Spleen (tissue), 11 donors: ENCODE results near the gene KSR1. TPM values are rescaled to one million over a fixed set of nuclear protein-coding genes. Genes with fewer than 3 reads are reported as not detected.

Experiments
- DNase-seq: peaks from one replicate; pipeline ENCODE4 v3.0.0-alpha.2; 2020
- H3K27ac ChIP-seq, 8 donors: fragments of 200-600 bp; sonication (generic) in 7 of 8; 1 replicate in 4 of 8; 2 replicates in 4 of 8; pipeline versions ENCODE4 v1.5.0 to v1.8.0; 2016 to 2021; ENCODE audit warnings: inconsistent platforms in 4 of 8, mild to moderate bottlenecking in 4 of 8, moderate library complexity in 1 of 8
- H3K27me3 ChIP-seq, 7 donors: fragments of 200-600 bp; sonication (generic) in 6 of 7; replicated peaks in 1 of 7; 1 replicate in 4 of 7; 2 replicates in 3 of 7; pipeline versions ENCODE4 v1.5.0 to v1.8.0; 2016 to 2021; ENCODE audit warnings: inconsistent platforms in 3 of 7, mild to moderate bottlenecking in 1 of 7
- H3K36me3 ChIP-seq, 6 donors: fragments of 200-600 bp; sonication (generic) in 5 of 6; 1 replicate in 4 of 6; 2 replicates in 2 of 6; pipeline versions ENCODE4 v1.5.0 to v1.8.0; 2016 to 2021; ENCODE audit warnings: inconsistent platforms in 2 of 6
- H3K4me1 ChIP-seq, 6 donors: fragments of 200-600 bp; sonication (generic) in 5 of 6; 1 replicate in 3 of 6; 2 replicates in 3 of 6; pipeline versions ENCODE4 v1.5.0 to v1.8.0; 2016 to 2021; ENCODE audit warnings: inconsistent platforms in 3 of 6
- H3K4me3 ChIP-seq, 8 donors: fragments of 200-600 bp; sonication (generic) in 7 of 8; 1 replicate in 4 of 8; 2 replicates in 4 of 8; pipeline versions ENCODE4 v1.5.0 to v1.8.0; 2016 to 2021; ENCODE audit warnings: inconsistent platforms in 4 of 8, mild to moderate bottlenecking in 4 of 8, moderate library complexity in 2 of 8
- H3K9me3 ChIP-seq, 8 donors: fragments of 200-600 bp; sonication (generic) in 7 of 8; 1 replicate in 4 of 8; 2 replicates in 4 of 8; pipeline versions ENCODE4 v1.5.0 to v1.8.0; 2016 to 2021; ENCODE audit warnings: inconsistent platforms in 4 of 8
- POLR2A ChIP-seq, 3 donors: fragments of 450-650 bp; IDR thresholded peaks; one replicate each; pipeline ENCODE4 v1.5.1; 2017; ENCODE audit warnings: antibody characterized with exemption in 3 of 3, mild to moderate bottlenecking in 1 of 3
- POLR2AphosphoS5 ChIP-seq, 3 donors: sonication (generic); formaldehyde crosslinking; IDR thresholded peaks; one replicate each; pipeline ENCODE4 v1.5.1; 2017; ENCODE audit warnings: antibody characterized with exemption in 3 of 3
- WGBS, 5 donors: extraction: QIAGEN DNeasy Blood & Tissue Kit in 3 of 5; methylation state at CpG; one replicate each; pipeline versions ENCODE4 v1.1.5 to v1.1.7; 2013 to 2018; 5-methylcytosine and 5-hydroxymethylcytosine counted together
- intact Hi-C: fragments of 100-400 bp; cut with DNase I; formaldehyde crosslinking; loops from one replicate; pipeline ENCODE4 v1.15.0; 2023; ENCODE audit warnings: low total_unique reads
- polyA plus RNA-seq, 3 donors: library from polyadenylated mRNA; stranded (reverse); fragments of 200-250 nt; gene quantifications; one replicate each; pipeline ENCODE4 v1.2.1, GENCODE V29; 2013
- total RNA-seq, 7 donors: library from RNA; depleted of rRNA in 3 of 7; stranded (reverse); fragments of >200 nt in 3 of 7; fragmentation: NEBNext Ultra II Directional in 4 of 7; extraction: Animal tissue kit (Norgen Biotek cat#: 25700) in 4 of 7; gene quantifications; one replicate each; pipeline versions ENCODE4 v1.1.0 to v1.2.1, GENCODE V29; 2016 to 2021
- TF ChIP-seq, protein P1 (sequence below), 11 experiments: fragments of 200-600 bp in 7 of 11; fragments of 450-650 bp in 4 of 11; sonication (generic) in 4 of 11; IDR thresholded peaks in 8 of 11; conservative IDR thresholded peaks in 3 of 11; 1 replicate in 7 of 11; 2 replicates in 4 of 11; pipeline versions ENCODE4 v1.4.0 to v1.8.0; 2016 to 2021; ENCODE audit warnings: antibody characterized with exemption in 11 of 11, inconsistent platforms in 4 of 11, mild to moderate bottlenecking in 1 of 11
- donor health status: healthy with polysubstance abuse.
- donor health status: DM: no; HTN: no; CAD: no; lungs with moderate emphysema.
- donor health status: DM: no; HTN: no; CAD: no.
- donor health status: Bipolar disorder and iron deficiency.
- donor health status: healthy.
- donor health status: DM: no; HTN: no; CAD: no.
- donor health status: DM: yes; HTN: yes; CAD: no.

KSR1 gene
- total and polyA plus RNA-seq, 10 donors, result 6.4 to 100 (median 46.0) TPM

GRCh38 chr17:27622986-27623385 lies 166.7 kb downstream of the KSR1 start:
- TF ChIP-seq POLR2AphosphoS5 (IDR thresholded peaks at IDR 0.05) (no peak), POLR2A (IDR thresholded peaks at IDR 0.05) (no peak)
- TF ChIP-seq, protein P1, sequence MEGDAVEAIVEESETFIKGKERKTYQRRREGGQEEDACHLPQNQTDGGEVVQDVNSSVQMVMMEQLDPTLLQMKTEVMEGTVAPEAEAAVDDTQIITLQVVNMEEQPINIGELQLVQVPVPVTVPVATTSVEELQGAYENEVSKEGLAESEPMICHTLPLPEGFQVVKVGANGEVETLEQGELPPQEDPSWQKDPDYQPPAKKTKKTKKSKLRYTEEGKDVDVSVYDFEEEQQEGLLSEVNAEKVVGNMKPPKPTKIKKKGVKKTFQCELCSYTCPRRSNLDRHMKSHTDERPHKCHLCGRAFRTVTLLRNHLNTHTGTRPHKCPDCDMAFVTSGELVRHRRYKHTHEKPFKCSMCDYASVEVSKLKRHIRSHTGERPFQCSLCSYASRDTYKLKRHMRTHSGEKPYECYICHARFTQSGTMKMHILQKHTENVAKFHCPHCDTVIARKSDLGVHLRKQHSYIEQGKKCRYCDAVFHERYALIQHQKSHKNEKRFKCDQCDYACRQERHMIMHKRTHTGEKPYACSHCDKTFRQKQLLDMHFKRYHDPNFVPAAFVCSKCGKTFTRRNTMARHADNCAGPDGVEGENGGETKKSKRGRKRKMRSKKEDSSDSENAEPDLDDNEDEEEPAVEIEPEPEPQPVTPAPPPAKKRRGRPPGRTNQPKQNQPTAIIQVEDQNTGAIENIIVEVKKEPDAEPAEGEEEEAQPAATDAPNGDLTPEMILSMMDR (IDR thresholded peaks at IDR 0.05 in 8 of 11, conservative IDR thresholded peaks at IDR 0.05 in 3 of 11), result no peak
- Histone ChIP-seq H3K36me3 (peaks cover 0 to 92% (median 64%) of the 10 kb centered on the region in 6 donors), H3K27ac (no peak overlapping the region), H3K4me1 (peaks cover 0 to 33% (median 0%) of the 10 kb centered on the region in 6 donors), H3K9me3 (no peaks in the 10 kb centered on the region), H3K4me3 (no peak overlapping the region), H3K27me3 (no peaks in the 10 kb centered on the region)
- DNase-seq, result peak; percentile 6
- intact Hi-C loops, result no loop called here
- 93 to 99% (median 95%) methylated on average over 3 to 4 of the region's 4 CpGs for WGBS, 5 donors

- H3K4me3 ChIP-seq, result no peak overlapping the region
- no peak overlapping the region for H3K27ac ChIP-seq
- no peaks in the 10 kb centered on the region for H3K9me3 ChIP-seq
- intact Hi-C loops, result no loop called here
- peaks cover 0 to 33% (median 0%) of the 10 kb centered on the region in 6 donors for H3K4me1 ChIP-seq
- peaks cover 0 to 86% (median 58%) of the 10 kb centered on the region in 6 donors for H3K36me3 ChIP-seq
- TF ChIP-seq, protein P1 (IDR thresholded peaks at IDR 0.05 in 8 of 11, conservative IDR thresholded peaks at IDR 0.05 in 3 of 11), result no peak
- TF ChIP-seq POLR2A (IDR thresholded peaks at IDR 0.05) (no peak), POLR2AphosphoS5 (IDR thresholded peaks at IDR 0.05) (no peak)
- 85 to 96% (median 93%) methylated on average over 6 of the region's 6 CpGs for WGBS, 5 donors
- H3K27me3 ChIP-seq, result no peaks in the 10 kb centered on the region
- DNase-seq, result peak; percentile 20
These were observed 167.4 kb downstream of the KSR1 start for GRCh38 chr17:27623614-27624013.

- H3K9me3 ChIP-seq, result no peaks in the 10 kb centered on the region
- intact Hi-C loops, result no loop called here
These were observed 168.3 kb downstream of the KSR1 start for GRCh38 chr17:27624539-27624938.

GRCh38 chr17:27625856-27626255 lies 169.6 kb downstream of the KSR1 start:
- intact Hi-C loops, result no loop called here
- no peak for TF ChIP-seq POLR2AphosphoS5 (IDR thresholded peaks at IDR 0.05)
- TF ChIP-seq POLR2A (IDR thresholded peaks at IDR 0.05), result no peak
- TF ChIP-seq, protein P1 (IDR thresholded peaks at IDR 0.05 in 8 of 11, conservative IDR thresholded peaks at IDR 0.05 in 3 of 11), result no peak
- Histone ChIP-seq H3K4me3 (no peak overlapping the region), H3K4me1 (peaks cover 0 to 33% (median 6%) of the 10 kb centered on the region in 6 donors), H3K9me3 (no peaks in the 10 kb centered on the region), H3K27ac (no peak overlapping the region), H3K36me3 (peaks cover 0 to 64% (median 44%) of the 10 kb centered on the region in 6 donors), H3K27me3 (no peaks in the 10 kb centered on the region)
- no peak for DNase-seq
- WGBS, 5 donors, result 90 to 97% (median 93%) methylated on average over 5 of the region's 5 CpGs

More at GRCh38 chr17:27624539-27624938, 168.3 kb downstream of the KSR1 start:
- no peaks in the 10 kb centered on the region for H3K27me3 ChIP-seq
- WGBS, 5 donors, result 89 to 95% (median 94%) methylated on average over 3 of the region's 3 CpGs
- no peak for TF ChIP-seq POLR2AphosphoS5 (IDR thresholded peaks at IDR 0.05)
- no peak overlapping the region for H3K4me3 ChIP-seq
- no peak overlapping the region for H3K27ac ChIP-seq
- peaks cover 0 to 77% (median 55%) of the 10 kb centered on the region in 6 donors for H3K36me3 ChIP-seq
- no peak for DNase-seq
- peaks cover 0 to 33% (median 0%) of the 10 kb centered on the region in 6 donors for H3K4me1 ChIP-seq
